ENCODE data around the gene SLC44A5.

DNA sequence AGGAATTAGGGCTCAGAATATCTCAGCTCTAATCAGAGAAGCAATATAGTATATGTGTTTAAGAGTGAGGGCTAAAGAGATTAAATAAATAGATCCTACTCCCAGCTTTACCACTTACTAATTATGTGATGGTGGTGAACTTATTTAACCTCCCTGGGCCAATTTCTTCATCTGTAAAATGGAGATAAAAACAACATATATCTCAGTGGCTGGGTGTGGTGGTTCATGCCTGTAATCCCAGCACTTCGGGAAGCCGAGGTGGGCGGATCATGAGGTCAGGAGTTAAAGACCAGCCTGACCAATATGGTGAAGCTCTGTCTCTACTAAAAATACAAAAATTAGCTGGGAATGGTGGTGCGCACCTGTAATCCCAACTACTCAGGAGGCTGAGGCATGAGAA is 135.2 kb downstream of the SLC44A5 start:
- TF ChIP-seq, protein P1, sequence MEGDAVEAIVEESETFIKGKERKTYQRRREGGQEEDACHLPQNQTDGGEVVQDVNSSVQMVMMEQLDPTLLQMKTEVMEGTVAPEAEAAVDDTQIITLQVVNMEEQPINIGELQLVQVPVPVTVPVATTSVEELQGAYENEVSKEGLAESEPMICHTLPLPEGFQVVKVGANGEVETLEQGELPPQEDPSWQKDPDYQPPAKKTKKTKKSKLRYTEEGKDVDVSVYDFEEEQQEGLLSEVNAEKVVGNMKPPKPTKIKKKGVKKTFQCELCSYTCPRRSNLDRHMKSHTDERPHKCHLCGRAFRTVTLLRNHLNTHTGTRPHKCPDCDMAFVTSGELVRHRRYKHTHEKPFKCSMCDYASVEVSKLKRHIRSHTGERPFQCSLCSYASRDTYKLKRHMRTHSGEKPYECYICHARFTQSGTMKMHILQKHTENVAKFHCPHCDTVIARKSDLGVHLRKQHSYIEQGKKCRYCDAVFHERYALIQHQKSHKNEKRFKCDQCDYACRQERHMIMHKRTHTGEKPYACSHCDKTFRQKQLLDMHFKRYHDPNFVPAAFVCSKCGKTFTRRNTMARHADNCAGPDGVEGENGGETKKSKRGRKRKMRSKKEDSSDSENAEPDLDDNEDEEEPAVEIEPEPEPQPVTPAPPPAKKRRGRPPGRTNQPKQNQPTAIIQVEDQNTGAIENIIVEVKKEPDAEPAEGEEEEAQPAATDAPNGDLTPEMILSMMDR (conservative IDR thresholded peaks at IDR 0.05; ENCODE audit: low read depth in 2 of 2) = no peak
- TF ChIP-seq POLR2AphosphoS5 (IDR thresholded peaks at IDR 0.05; ENCODE audit: low read depth) (no peak), EZH2 (IDR thresholded peaks at IDR 0.05; ENCODE audit: low read depth, unreplicated experiment) (no peak), NANOG (IDR thresholded peaks at IDR 0.05; ENCODE audit: borderline replicate concordance) (no peak), EZH2phosphoT487 (IDR thresholded peaks at IDR 0.05; ENCODE audit: unreplicated experiment) (no peak), CREB1 (CRISPR knock-in tag; IDR thresholded peaks at IDR 0.05; ENCODE audit: low read depth) (no peak), JUNB (IDR thresholded peaks at IDR 0.05; ENCODE audit: unreplicated experiment) (no peak), ZNF331 (CRISPR knock-in tag; IDR thresholded peaks at IDR 0.05; ENCODE audit: low read depth) (no peak)
- TF ChIP-seq, protein P2, sequence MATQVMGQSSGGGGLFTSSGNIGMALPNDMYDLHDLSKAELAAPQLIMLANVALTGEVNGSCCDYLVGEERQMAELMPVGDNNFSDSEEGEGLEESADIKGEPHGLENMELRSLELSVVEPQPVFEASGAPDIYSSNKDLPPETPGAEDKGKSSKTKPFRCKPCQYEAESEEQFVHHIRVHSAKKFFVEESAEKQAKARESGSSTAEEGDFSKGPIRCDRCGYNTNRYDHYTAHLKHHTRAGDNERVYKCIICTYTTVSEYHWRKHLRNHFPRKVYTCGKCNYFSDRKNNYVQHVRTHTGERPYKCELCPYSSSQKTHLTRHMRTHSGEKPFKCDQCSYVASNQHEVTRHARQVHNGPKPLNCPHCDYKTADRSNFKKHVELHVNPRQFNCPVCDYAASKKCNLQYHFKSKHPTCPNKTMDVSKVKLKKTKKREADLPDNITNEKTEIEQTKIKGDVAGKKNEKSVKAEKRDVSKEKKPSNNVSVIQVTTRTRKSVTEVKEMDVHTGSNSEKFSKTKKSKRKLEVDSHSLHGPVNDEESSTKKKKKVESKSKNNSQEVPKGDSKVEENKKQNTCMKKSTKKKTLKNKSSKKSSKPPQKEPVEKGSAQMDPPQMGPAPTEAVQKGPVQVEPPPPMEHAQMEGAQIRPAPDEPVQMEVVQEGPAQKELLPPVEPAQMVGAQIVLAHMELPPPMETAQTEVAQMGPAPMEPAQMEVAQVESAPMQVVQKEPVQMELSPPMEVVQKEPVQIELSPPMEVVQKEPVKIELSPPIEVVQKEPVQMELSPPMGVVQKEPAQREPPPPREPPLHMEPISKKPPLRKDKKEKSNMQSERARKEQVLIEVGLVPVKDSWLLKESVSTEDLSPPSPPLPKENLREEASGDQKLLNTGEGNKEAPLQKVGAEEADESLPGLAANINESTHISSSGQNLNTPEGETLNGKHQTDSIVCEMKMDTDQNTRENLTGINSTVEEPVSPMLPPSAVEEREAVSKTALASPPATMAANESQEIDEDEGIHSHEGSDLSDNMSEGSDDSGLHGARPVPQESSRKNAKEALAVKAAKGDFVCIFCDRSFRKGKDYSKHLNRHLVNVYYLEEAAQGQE (IDR thresholded peaks at IDR 0.05; ENCODE audit: unreplicated experiment) = no peak
